Erythroblast (primary cell): Measurements from ENCODE around the gene TRMT2A.

Source experiments
- GATA1 ChIP-seq: IDR thresholded peaks from 2 replicates; pipeline ENCODE4 v1.6.1; 2011; ENCODE audit warnings: low read depth, mild to moderate bottlenecking, control low read depth, low read length, moderate library complexity
- POLR2A ChIP-seq: IDR thresholded peaks from 2 replicates; pipeline ENCODE4 v1.6.1; 2011; ENCODE audit warnings: mild to moderate bottlenecking, low read length

- TF ChIP-seq POLR2A (no peak), GATA1 (no peak)
These were observed 28.3 kb upstream of the TRMT2A start for GRCh38 chr22:20145206-20145831.
